WERI-Rb-1 (cell line): ENCODE measurements around the gene PVRIG.
"Not testable (repeated sequence)": the region's sequence is repeated elsewhere in the genome, so short reads cannot be mapped to it uniquely, and the experiment has no call there.

Experiments used
- DNase-seq: peaks from one replicate; pipeline ENCODE4 v3.0.0-alpha.2; 2020
- H3K27ac ChIP-seq: fragments of 250-450 bp; sonication (Bioruptor Pico); 2 replicates; pipeline ENCODE4 v1.5.1; 2020; ENCODE audit warnings: mild to moderate bottlenecking, moderate library complexity
- H3K27me3 ChIP-seq: fragments of 250-450 bp; sonication (Bioruptor Pico); 2 replicates; pipeline ENCODE4 v1.5.1; 2021; ENCODE audit warnings: mild to moderate bottlenecking, low read depth, moderate library complexity; ENCODE audit not compliant: insufficient read depth, severe bottlenecking
- H3K36me3 ChIP-seq: fragments of 250-450 bp; sonication (Bioruptor Pico); 2 replicates; pipeline ENCODE4 v1.5.1; 2020; ENCODE audit warnings: mild to moderate bottlenecking, moderate library complexity
- H3K4me3 ChIP-seq: 2 replicates; pipeline ENCODE4 v1.5.1; 2011; ENCODE audit warnings: low read depth, mild to moderate bottlenecking, control low read depth, low read length
- H3K9me3 ChIP-seq: fragments of 250-450 bp; sonication (Bioruptor Pico); 2 replicates; pipeline ENCODE4 v1.5.1; 2021; ENCODE audit warnings: mild to moderate bottlenecking, moderate library complexity; ENCODE audit not compliant: severe bottlenecking
- CTCF ChIP-seq: IDR thresholded peaks from 2 replicates; pipeline ENCODE4 v1.5.1; 2011; ENCODE audit warnings: low read depth, mild to moderate bottlenecking, control low read depth, inconsistent platforms, low read length

The PVRIG gene

GRCh38 chr7:100195222-100195621, 24.5 kb upstream of the PVRIG start:
- TF ChIP-seq CTCF, result no peak
- Histone ChIP-seq H3K4me3 (no peak overlapping the region), H3K36me3 (no peaks in the 10 kb centered on the region), H3K27ac (no peak overlapping the region), H3K27me3 (no peaks in the 10 kb centered on the region), H3K9me3 (no peaks in the 10 kb centered on the region)
- DNase-seq, result no peak

- not testable (repeated sequence) for H3K27me3 ChIP-seq, H3K36me3 ChIP-seq, H3K27ac ChIP-seq, H3K4me3 ChIP-seq, DNase-seq, H3K9me3 ChIP-seq
Observed at GRCh38 chr7:100195901-100196322, 23.8 kb upstream of the PVRIG start.

DNA sequence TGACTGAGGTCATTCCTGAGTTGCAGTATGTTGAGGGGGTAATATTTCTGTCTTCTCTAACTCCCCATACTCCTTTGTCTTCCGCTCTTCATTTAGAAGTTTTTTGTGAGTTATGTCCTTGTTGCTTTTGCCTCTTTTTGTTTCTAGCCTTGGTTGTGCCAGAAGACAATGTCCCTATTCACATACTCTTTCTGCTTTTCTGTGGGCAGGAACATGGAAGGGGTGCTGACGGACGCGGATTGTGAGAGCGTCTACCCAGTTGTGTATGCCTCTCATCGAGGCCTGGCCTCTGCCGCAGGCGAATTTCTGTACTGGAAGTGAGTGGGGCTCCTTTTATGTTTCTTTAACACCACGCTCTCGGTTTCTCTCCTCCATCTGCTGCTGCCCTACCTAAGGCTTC, 21.5 kb upstream of the PVRIG start:
- no peak for DNase-seq
- Histone ChIP-seq H3K9me3 (no peaks in the 10 kb centered on the region), H3K36me3 (no peaks in the 10 kb centered on the region; the same call in 1 of the 2 replicates), H3K4me3 (no peak overlapping the region), H3K27me3 (no peaks in the 10 kb centered on the region), H3K27ac (no peak overlapping the region)
- no peak for TF ChIP-seq CTCF

DNA sequence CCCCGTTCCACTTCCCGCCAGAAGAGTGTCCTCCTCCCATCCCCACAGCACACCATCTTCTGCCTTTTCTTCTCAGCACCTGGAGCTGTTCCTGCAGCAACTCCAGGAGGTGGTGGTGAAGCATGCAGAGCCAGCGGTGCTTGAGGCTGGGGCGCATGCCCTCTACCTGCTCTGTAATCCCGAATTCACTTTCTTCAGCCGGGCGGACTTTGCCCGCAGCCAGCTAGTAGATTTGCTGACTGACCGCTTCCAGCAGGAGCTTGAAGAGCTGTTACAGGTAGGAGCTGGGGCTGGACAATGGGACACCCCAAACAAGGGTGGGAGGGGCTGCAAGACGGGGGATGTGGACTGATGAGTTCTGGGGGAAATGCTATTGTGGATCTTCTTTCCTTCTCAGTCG, 19.1 kb upstream of the PVRIG start:
- no peak for DNase-seq
- no peaks in the 10 kb centered on the region for H3K9me3 ChIP-seq
- no peaks in the 10 kb centered on the region; the same call in 1 of the 2 replicates for H3K36me3 ChIP-seq
- no peaks in the 10 kb centered on the region for H3K27me3 ChIP-seq
- TF ChIP-seq CTCF, result no peak
- no peak overlapping the region for H3K27ac ChIP-seq
- no peak overlapping the region for H3K4me3 ChIP-seq

GRCh38 chr7:100204454-100204853, 15.3 kb upstream of the PVRIG start:
- Histone ChIP-seq H3K4me3 (no peak overlapping the region), H3K36me3 (no peaks in the 10 kb centered on the region; the same call in 1 of the 2 replicates), H3K9me3 (no peaks in the 10 kb centered on the region), H3K27me3 (no peaks in the 10 kb centered on the region), H3K27ac (no peak overlapping the region)
- no peak for DNase-seq
- TF ChIP-seq CTCF, result no peak

- H3K27ac ChIP-seq, result no peak overlapping the region
- TF ChIP-seq CTCF, result no peak
- no peak overlapping the region for H3K4me3 ChIP-seq
Observed at GRCh38 chr7:100208911-100209408, 10.8 kb upstream of the PVRIG start.

More at GRCh38 chr7:100208911-100209408, 10.8 kb upstream of the PVRIG start:
- Histone ChIP-seq H3K27me3 (no peaks in the 10 kb centered on the region), H3K9me3 (no peaks in the 10 kb centered on the region), H3K36me3 (no peaks in the 10 kb centered on the region)
- DNase-seq, result no peak
